ENCODE measurements around the gene UQCRC2. TPM values are rescaled to one million over a fixed set of nuclear protein-coding genes. Genes with fewer than 3 reads are reported as not detected.
"Not testable (repeated sequence)": the region's sequence is repeated elsewhere in the genome, so short reads cannot be mapped to it uniquely, and the experiment has no call there.

The UQCRC2 gene
- total RNA-seq, 1 donor from 2014 or later, result 170 TPM

DNA sequence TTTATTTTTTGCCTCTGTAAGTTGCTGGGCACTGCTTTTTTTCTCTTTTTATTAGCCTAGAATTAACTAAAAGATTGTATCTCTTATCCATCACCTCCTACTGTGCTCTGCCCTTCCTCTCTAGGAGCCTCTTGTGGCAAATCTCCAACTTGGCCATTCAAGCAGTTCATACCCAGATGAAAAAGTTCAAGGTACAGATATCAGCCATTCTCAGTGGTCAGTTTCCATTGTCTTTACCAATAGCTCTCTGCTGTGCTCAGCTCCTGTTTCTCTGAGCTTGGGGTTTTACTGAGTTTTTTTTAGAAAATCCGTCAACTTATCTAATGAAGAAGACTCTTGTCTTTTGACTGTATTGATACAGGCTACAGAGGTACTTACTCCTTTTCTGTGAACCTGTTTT, 70.3 kb downstream of the UQCRC2 start:
- DNase-seq, result no peak
- TF ChIP-seq, protein P1, sequence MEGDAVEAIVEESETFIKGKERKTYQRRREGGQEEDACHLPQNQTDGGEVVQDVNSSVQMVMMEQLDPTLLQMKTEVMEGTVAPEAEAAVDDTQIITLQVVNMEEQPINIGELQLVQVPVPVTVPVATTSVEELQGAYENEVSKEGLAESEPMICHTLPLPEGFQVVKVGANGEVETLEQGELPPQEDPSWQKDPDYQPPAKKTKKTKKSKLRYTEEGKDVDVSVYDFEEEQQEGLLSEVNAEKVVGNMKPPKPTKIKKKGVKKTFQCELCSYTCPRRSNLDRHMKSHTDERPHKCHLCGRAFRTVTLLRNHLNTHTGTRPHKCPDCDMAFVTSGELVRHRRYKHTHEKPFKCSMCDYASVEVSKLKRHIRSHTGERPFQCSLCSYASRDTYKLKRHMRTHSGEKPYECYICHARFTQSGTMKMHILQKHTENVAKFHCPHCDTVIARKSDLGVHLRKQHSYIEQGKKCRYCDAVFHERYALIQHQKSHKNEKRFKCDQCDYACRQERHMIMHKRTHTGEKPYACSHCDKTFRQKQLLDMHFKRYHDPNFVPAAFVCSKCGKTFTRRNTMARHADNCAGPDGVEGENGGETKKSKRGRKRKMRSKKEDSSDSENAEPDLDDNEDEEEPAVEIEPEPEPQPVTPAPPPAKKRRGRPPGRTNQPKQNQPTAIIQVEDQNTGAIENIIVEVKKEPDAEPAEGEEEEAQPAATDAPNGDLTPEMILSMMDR (IDR thresholded peaks at IDR 0.05), result no peak
- H3K4me3 ChIP-seq, result no peak overlapping the region
- no peaks in the 10 kb centered on the region for H3K9me3 ChIP-seq
- H3K36me3 ChIP-seq, result no peaks in the 10 kb centered on the region
- intact Hi-C loops (cut with DNase I), result no loop called here
- no peaks in the 10 kb centered on the region for H3K27me3 ChIP-seq (ENCODE audit: low read depth)
- H3K4me1 ChIP-seq, result peaks cover 34% of the 10 kb centered on the region
- H3K27ac ChIP-seq, result no peak overlapping the region
- no peak for ATAC-seq

DNA sequence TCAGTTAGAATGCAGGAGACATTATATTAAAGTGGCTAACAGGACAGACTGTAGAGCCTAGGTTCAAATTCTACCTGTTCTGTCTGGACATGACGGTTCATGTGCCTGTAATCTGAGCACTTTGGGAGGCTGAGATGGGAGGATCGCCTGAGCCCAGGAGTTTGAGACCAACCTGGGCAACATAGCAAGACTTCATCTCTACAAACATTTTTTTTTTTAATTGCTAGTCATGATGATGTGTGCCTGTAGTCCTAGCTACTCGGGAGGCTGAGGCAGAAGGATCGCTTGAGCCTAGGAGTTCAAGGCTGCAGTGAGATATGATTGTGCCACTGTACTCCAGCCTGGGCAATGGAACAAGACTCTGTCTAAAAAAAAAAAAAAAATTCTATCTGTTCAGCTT, 71.6 kb downstream of the UQCRC2 start:
- intact Hi-C loops (cut with DNase I); H3K36me3 ChIP-seq; H3K27me3 ChIP-seq (ENCODE audit: low read depth); ATAC-seq; H3K9me3 ChIP-seq; DNase-seq; H3K27ac ChIP-seq; H3K4me3 ChIP-seq: not testable (repeated sequence)
- H3K4me1 ChIP-seq, result peaks cover 33% of the 10 kb centered on the region

DNA sequence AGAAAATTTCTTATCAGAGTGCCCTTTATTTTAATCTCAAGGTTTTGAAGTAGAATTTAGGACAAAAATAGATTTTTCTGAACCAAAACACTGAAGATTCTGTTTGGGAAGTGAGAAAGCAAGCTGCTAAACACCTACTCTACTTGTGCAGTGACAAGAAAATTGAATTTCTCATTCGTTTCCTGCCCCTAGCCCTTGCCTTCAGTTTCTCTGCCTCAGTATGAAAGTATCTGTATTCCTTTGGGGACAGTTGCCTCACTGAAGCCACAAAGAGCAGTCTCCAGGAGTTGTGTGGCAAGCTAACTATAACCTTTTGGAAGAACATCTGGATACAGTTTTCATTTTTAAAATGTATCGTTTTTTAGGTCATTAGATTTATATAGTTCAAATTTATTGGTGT, 74.5 kb downstream of the UQCRC2 start:
- H3K9me3 ChIP-seq, result no peaks in the 10 kb centered on the region
- ATAC-seq (no peak), DNase-seq (no peak)
- intact Hi-C loops (cut with DNase I), result no loop called here
- peaks cover 6% of the 10 kb centered on the region for H3K36me3 ChIP-seq
- H3K27ac ChIP-seq, result no peak overlapping the region
- no peaks in the 10 kb centered on the region for H3K27me3 ChIP-seq (ENCODE audit: low read depth)
- TF ChIP-seq, protein P1 (IDR thresholded peaks at IDR 0.05), result no peak
- peaks cover 41% of the 10 kb centered on the region for H3K4me1 ChIP-seq
- H3K4me3 ChIP-seq, result no peak overlapping the region

DNA sequence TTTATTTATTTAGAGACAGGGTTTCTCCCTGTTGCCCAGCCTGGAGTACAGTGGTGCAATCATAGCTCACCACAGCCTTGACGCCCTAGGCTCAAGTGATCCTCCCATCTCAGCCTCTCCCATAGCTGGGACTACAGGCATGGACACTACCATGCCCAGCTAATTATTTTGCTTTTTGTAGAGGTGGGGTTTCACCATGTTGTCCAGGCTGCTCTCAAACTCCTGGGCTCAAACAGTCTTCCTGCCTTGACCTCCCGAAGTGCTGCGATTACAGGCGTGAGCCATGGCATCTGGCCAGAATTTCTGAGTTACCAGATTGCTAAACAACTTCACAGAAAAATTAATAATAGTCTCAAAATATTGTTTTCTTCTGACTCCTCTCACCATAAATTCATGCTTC, 76.5 kb downstream of the UQCRC2 start:
- TF ChIP-seq, protein P1 (IDR thresholded peaks at IDR 0.05), result no peak
- H3K36me3 ChIP-seq, result peaks cover 6% of the 10 kb centered on the region
- no peak overlapping the region for H3K4me3 ChIP-seq
- H3K4me1 ChIP-seq, result peaks cover 41% of the 10 kb centered on the region
- no peaks in the 10 kb centered on the region for H3K27me3 ChIP-seq (ENCODE audit: low read depth)
- no peak overlapping the region for H3K27ac ChIP-seq
- ATAC-seq (no peak), DNase-seq (no peak)
- intact Hi-C loops (cut with DNase I), result no loop called here
- H3K9me3 ChIP-seq, result no peaks in the 10 kb centered on the region

DNA sequence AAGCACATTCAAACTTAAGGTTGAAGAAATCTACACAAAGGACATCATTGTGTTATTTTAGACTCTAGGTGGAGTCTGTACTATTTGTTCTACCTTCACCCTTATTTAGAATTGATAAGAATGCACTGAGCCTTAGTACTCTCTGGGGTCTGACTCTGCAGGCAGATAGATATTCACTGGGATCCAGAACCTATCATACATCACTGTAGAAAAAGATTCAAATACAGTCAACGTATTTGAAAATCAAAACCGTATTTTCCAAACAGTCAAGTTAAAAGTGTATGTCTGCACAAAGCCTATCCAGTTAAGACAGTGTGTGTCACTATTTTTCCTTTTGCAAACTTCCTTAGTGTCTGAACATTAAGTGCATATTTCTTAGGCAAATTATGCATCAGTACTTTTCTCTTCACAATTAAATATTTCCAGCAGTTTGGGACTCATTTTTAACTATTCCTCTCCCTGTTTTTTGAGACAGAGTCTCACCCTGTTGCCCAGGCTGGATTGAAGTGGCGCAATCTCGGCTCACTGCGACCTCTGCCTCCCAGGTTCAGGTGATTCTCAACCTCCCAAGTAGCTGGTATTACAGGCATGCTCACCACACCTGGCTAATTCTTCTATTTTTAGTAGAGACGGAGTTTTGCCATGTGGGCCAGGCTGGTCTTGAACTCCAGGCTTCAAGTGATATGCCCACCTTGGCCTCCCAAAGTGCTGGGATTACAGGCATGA, 77.1 kb downstream of the UQCRC2 start:
- no peaks in the 10 kb centered on the region for H3K27me3 ChIP-seq (ENCODE audit: low read depth)
- no peak for ATAC-seq
- H3K27ac ChIP-seq, result no peak overlapping the region
- TF ChIP-seq, protein P1 (IDR thresholded peaks at IDR 0.05), result no peak
- no peak for DNase-seq
- peaks cover 6% of the 10 kb centered on the region for H3K36me3 ChIP-seq
- no peak overlapping the region for H3K4me3 ChIP-seq
- intact Hi-C loops (cut with DNase I), result no loop called here
- H3K4me1 ChIP-seq, result peaks cover 41% of the 10 kb centered on the region
- H3K9me3 ChIP-seq, result no peaks in the 10 kb centered on the region

DNA sequence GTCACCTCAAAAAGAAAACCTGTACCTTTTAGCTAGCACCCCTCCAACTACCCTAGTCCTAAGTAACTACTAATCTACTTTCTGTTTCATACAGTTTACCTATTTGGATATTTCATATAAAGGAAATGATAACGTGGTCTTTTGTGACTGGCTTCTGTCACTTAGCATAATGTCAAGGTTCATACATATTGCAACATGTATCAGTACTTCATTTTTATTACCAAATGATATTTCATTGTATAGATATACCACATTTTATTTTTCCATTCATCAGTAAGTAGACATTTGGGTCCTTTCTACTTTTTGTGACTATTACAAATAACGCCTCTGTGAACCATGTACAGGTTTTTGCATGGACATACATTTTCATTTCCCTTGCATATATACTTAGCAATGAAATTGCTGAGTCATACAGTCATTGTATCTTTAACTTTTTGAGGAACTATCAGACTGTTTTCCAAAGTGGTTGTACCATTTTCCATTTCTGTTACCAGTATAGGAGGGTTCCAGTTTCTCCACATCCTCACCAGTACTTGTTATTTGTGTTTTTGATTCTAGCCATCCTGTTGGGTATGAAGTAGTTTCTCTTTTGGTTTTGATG, 78.4 kb downstream of the UQCRC2 start:
- H3K4me3 ChIP-seq, result no peak overlapping the region
- no peak for DNase-seq
- H3K27ac ChIP-seq, result no peak overlapping the region
- peaks cover 30% of the 10 kb centered on the region for H3K4me1 ChIP-seq
- TF ChIP-seq, protein P1 (IDR thresholded peaks at IDR 0.05), result no peak
- H3K36me3 ChIP-seq, result peaks cover 6% of the 10 kb centered on the region
- no peaks in the 10 kb centered on the region for H3K27me3 ChIP-seq (ENCODE audit: low read depth)
- intact Hi-C loops (cut with DNase I), result no loop called here
- H3K9me3 ChIP-seq, result no peaks in the 10 kb centered on the region
- no peak for ATAC-seq
